Suprapubic skin (tissue), 3 donors: ENCODE measurements around the gene ATRN.

Experiments
- CTCF ChIP-seq, 2 donors: fragments of 200-600 bp in 1 of 2; fragments of 450-650 bp in 1 of 2; sonication (generic) in 1 of 2; IDR thresholded peaks; one replicate each; pipeline ENCODE4 v1.5.1; 2016 to 2019; ENCODE audit warnings: antibody characterized with exemption in 2 of 2, mild to moderate bottlenecking in 1 of 2, moderate library complexity in 1 of 2
- POLR2AphosphoS5 ChIP-seq, 3 donors: sonication (generic); formaldehyde crosslinking; IDR thresholded peaks; one replicate each; pipeline ENCODE4 v1.6.1; 2017; ENCODE audit warnings: antibody characterized with exemption in 3 of 3

GRCh38 chr20:3572151-3572550 lies 101.3 kb downstream of the ATRN start:
- TF ChIP-seq CTCF (IDR thresholded peaks at IDR 0.05) (no peak), POLR2AphosphoS5 (IDR thresholded peaks at IDR 0.05) (no peak)
